Left forelimb (tissue), 1 donor: Measurements from ENCODE around the gene FIBP.
"Not testable (repeated sequence)": the region's sequence is repeated elsewhere in the genome, so short reads cannot be mapped to it uniquely, and the experiment has no call there.

Experiments
- DNase-seq: peaks from one replicate; pipeline ENCODE4 v3.0.0-alpha.2; 2018; ENCODE audit warnings: low spot score

FIBP gene

GRCh38 chr11:65859095-65859811 lies 29.0 kb downstream of the FIBP start:
- peak; percentile 97 for DNase-seq

- DNase-seq = no peak
These were observed 29.6 kb downstream of the FIBP start for GRCh38 chr11:65858681-65859087.

GRCh38 chr11:65857853-65858680 lies 30.2 kb downstream of the FIBP start, which contains the start of gene CFL1:
Gene CFL1 (minus strand): TSS chr11:65858180. CDS start chr11:65858099, 81 bp downstream.
- peak; percentile 99 for DNase-seq

GRCh38 chr11:65857500-65857852 lies 30.8 kb downstream of the FIBP start:
- peak; percentile 75 for DNase-seq

- peak; percentile 88 for DNase-seq
These were observed 31.4 kb downstream of the FIBP start for GRCh38 chr11:65856689-65857499.

GRCh38 chr11:65855927-65856363 lies 32.3 kb downstream of the FIBP start:
- no peak for DNase-seq

- DNase-seq = no peak
These were observed 33.1 kb downstream of the FIBP start for GRCh38 chr11:65854852-65855837.

- no peak for DNase-seq
These were observed 34.1 kb downstream of the FIBP start for GRCh38 chr11:65854161-65854592.

GRCh38 chr11:65853246-65853979 lies 34.9 kb downstream of the FIBP start:
- DNase-seq = no peak

- no peak for DNase-seq
These were observed 35.6 kb downstream of the FIBP start for GRCh38 chr11:65852508-65853245.

- DNase-seq = no peak
These were observed 36.3 kb downstream of the FIBP start for GRCh38 chr11:65851811-65852507.

- no peak for DNase-seq
These were observed 37.1 kb downstream of the FIBP start for GRCh38 chr11:65851083-65851579.

GRCh38 chr11:65850217-65851082 lies 37.8 kb downstream of the FIBP start:
- DNase-seq = no peak

- no peak for DNase-seq
These were observed 38.5 kb downstream of the FIBP start for GRCh38 chr11:65849771-65850216.

- DNase-seq = no peak
These were observed 38.9 kb downstream of the FIBP start for GRCh38 chr11:65849366-65849765.

- not testable (repeated sequence) for DNase-seq
These were observed 39.6 kb downstream of the FIBP start for GRCh38 chr11:65848693-65849092.

GRCh38 chr11:65847746-65848145 lies 40.5 kb downstream of the FIBP start:
- DNase-seq = no peak
